ENCODE results near the gene ITPR3. TPM values are rescaled to one million over a fixed set of nuclear protein-coding genes. Genes with fewer than 3 reads are reported as not detected.

The ITPR3 gene
- total RNA-seq, 1 donor = 91.2 TPM

GRCh38 chr6:33707771-33708170 lies 86.6 kb downstream of the ITPR3 start:
- no peak for TF ChIP-seq CTCF (IDR thresholded peaks at IDR 0.05; ENCODE audit: insufficient read depth, low read length)
- H3K4me3 ChIP-seq (ENCODE audit: low read depth, low read length) = no peak overlapping the region
- no peak for DNase-seq (ENCODE audit: low read depth)

- TF ChIP-seq CTCF (IDR thresholded peaks at IDR 0.05; ENCODE audit: insufficient read depth, low read length) = no peak
- no peak for DNase-seq (ENCODE audit: low read depth)
- no peak overlapping the region for H3K4me3 ChIP-seq (ENCODE audit: low read depth, low read length)
Observed at GRCh38 chr6:33708516-33709204, 87.5 kb downstream of the ITPR3 start.

- no peak for DNase-seq (ENCODE audit: low read depth)
- no peak overlapping the region for H3K4me3 ChIP-seq (ENCODE audit: low read depth, low read length)
- TF ChIP-seq CTCF (IDR thresholded peaks at IDR 0.05; ENCODE audit: insufficient read depth, low read length) = no peak
Observed at GRCh38 chr6:33709605-33710295, 88.6 kb downstream of the ITPR3 start.

- peak overlapping the region; percentile 97 for H3K4me3 ChIP-seq (ENCODE audit: low read depth, low read length)
- no peak for DNase-seq (ENCODE audit: low read depth)
- no peak for TF ChIP-seq CTCF (IDR thresholded peaks at IDR 0.05; ENCODE audit: insufficient read depth, low read length)
Observed at GRCh38 chr6:33710296-33711121, 89.4 kb downstream of the ITPR3 start.

GRCh38 chr6:33711140-33712129 lies 90.3 kb downstream of the ITPR3 start, which contains the start of gene UQCC2:
TSS of gene UQCC2 (minus strand) at chr6:33711700. CDS start at chr6:33711686, 14 bp downstream.
- DNase-seq (ENCODE audit: low read depth) = peak; percentile 97
- peak within 1 kb of the TSS; percentile 97 for H3K4me3 ChIP-seq (ENCODE audit: low read depth, low read length)
- peak; percentile 71 for TF ChIP-seq CTCF (IDR thresholded peaks at IDR 0.05; ENCODE audit: insufficient read depth, low read length)

GRCh38 chr6:33712914-33713313 lies 91.8 kb downstream of the ITPR3 start:
- H3K4me3 ChIP-seq (ENCODE audit: low read depth, low read length) = no peak overlapping the region
- no peak for DNase-seq (ENCODE audit: low read depth)
- no peak for TF ChIP-seq CTCF (IDR thresholded peaks at IDR 0.05; ENCODE audit: insufficient read depth, low read length)
